Measurements from ENCODE around the gene KRTAP5-10. TPM values are rescaled to one million over a fixed set of nuclear protein-coding genes. Genes with fewer than 3 reads are reported as not detected.
"Not testable (repeated sequence)": the region's sequence is repeated elsewhere in the genome, so short reads cannot be mapped to it uniquely, and the experiment has no call there.

The KRTAP5-10 gene
- total RNA-seq, 2 experiments from 2014 or later, result not detected

GRCh38 chr11:71535825-71536224 is 29.5 kb upstream of the KRTAP5-10 start:
- Histone ChIP-seq H3K27me3 (ENCODE audit: control insufficient read depth in 1 of 2, insufficient read depth in 2 of 2, low read length in 2 of 2) (no peaks in the 10 kb centered on the region), H3K9me3 (ENCODE audit: control insufficient read depth in 1 of 2, insufficient read depth in 1 of 2, low read length in 2 of 2) (peaks cover 0 to 8% of the 10 kb centered on the region in 2 experiments), H3K4me3 (ENCODE audit: low read length) (no peak overlapping the region), H3K4me1 (ENCODE audit: insufficient read depth, low read length) (no peaks in the 10 kb centered on the region), H3K27ac (ENCODE audit: low read depth in 1 of 2, low read length in 2 of 2) (no peak overlapping the region), H3K36me3 (ENCODE audit: insufficient read depth, low read length) (no peaks in the 10 kb centered on the region)
- intact Hi-C loops (cut with DNase I, micrococcal nuclease), result no loop called here
- CTCF ChIA-PET, result no interaction called here
- Mint-ChIP-seq H3K27ac (no peak overlapping the region), H3K4me3 (no peak overlapping the region), H3K36me3 (ENCODE audit: low read depth) (no peaks in the 10 kb centered on the region), H3K4me1 (ENCODE audit: low read depth) (no peaks in the 10 kb centered on the region), H3K9me3 (peaks cover 3% of the 10 kb centered on the region), H3K27me3 (no peaks in the 10 kb centered on the region)
- no peak for DNase-seq
- no peak for ATAC-seq (ENCODE audit: poor library complexity)
- TF ChIP-seq CTCF (IDR thresholded peaks at IDR 0.05), result no peak
- POLR2A ChIA-PET, result no interaction called here

GRCh38 chr11:71537537-71537936 is 27.8 kb upstream of the KRTAP5-10 start:
- H3K4me1 Mint-ChIP-seq (ENCODE audit: low read depth), result no peaks in the 10 kb centered on the region
- Histone ChIP-seq H3K27me3 (ENCODE audit: control insufficient read depth in 1 of 2, insufficient read depth in 2 of 2, low read length in 2 of 2) (no peaks in the 10 kb centered on the region), H3K4me3 (ENCODE audit: low read length) (no peak overlapping the region), H3K36me3 (ENCODE audit: insufficient read depth, low read length) (no peaks in the 10 kb centered on the region), H3K27ac (ENCODE audit: low read depth in 1 of 2, low read length in 2 of 2) (no peak overlapping the region), H3K4me1 (ENCODE audit: insufficient read depth, low read length) (no peaks in the 10 kb centered on the region), H3K9me3 (ENCODE audit: control insufficient read depth in 1 of 2, insufficient read depth in 1 of 2, low read length in 2 of 2) (peaks cover 0 to 8% of the 10 kb centered on the region in 2 experiments)
- POLR2A ChIA-PET, result no interaction called here
- H3K27ac Mint-ChIP-seq, result no peak overlapping the region
- TF ChIP-seq CTCF (IDR thresholded peaks at IDR 0.05), result no peak
- intact Hi-C loops (cut with DNase I, micrococcal nuclease), result no loop called here
- peaks cover 8% of the 10 kb centered on the region for H3K9me3 Mint-ChIP-seq
- H3K27me3 Mint-ChIP-seq, result peaks cover 5% of the 10 kb centered on the region
- ATAC-seq (ENCODE audit: poor library complexity) (no peak), DNase-seq (no peak)
- H3K36me3 Mint-ChIP-seq (ENCODE audit: low read depth), result no peaks in the 10 kb centered on the region
- H3K4me3 Mint-ChIP-seq, result no peak overlapping the region
- CTCF ChIA-PET, result no interaction called here

- CTCF ChIA-PET; POLR2A ChIA-PET; H3K36me3 Mint-ChIP-seq (ENCODE audit: low read depth); H3K4me1 ChIP-seq (ENCODE audit: insufficient read depth, low read length); H3K27me3 ChIP-seq (ENCODE audit: control insufficient read depth in 1 of 2, insufficient read depth in 2 of 2, low read length in 2 of 2); ATAC-seq (ENCODE audit: poor library complexity); intact Hi-C loops (cut with DNase I, micrococcal nuclease); H3K27ac Mint-ChIP-seq; H3K36me3 ChIP-seq (ENCODE audit: insufficient read depth, low read length); H3K27me3 Mint-ChIP-seq; H3K4me3 ChIP-seq (ENCODE audit: low read length); H3K4me1 Mint-ChIP-seq (ENCODE audit: low read depth); DNase-seq; H3K4me3 Mint-ChIP-seq; H3K9me3 Mint-ChIP-seq; H3K27ac ChIP-seq (ENCODE audit: low read depth in 1 of 2, low read length in 2 of 2): not testable (repeated sequence)
- H3K9me3 ChIP-seq (ENCODE audit: control insufficient read depth in 1 of 2, insufficient read depth in 1 of 2, low read length in 2 of 2), result peaks cover 0 to 12% of the 10 kb centered on the region in 2 experiments
These were observed 27.2 kb upstream of the KRTAP5-10 start, which contains the start of gene KRTAP5-8 for GRCh38 chr11:71537977-71538665. TSS of gene KRTAP5-8 (plus strand) at chr11:71538025. CDS start at chr11:71538056, 31 bp downstream.

DNA sequence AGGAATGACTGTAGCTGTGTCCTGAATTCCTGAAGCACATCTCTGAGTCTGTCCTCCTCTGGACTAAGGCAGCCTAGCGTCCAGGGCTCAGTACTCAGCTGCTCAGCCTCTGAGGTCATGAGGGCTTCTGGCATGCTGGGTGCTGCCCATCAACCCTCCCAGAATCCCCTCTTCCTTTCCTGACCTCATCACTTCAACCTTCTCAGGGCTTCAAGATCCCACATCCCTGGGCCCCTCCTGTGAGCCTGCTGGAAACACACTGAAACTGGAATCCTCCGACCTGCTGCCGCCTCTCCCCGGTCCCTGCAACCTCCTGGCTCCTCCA is 26.7 kb upstream of the KRTAP5-10 start:
- Histone ChIP-seq H3K27me3 (ENCODE audit: control insufficient read depth in 1 of 2, insufficient read depth in 2 of 2, low read length in 2 of 2) (no peaks in the 10 kb centered on the region), H3K4me3 (ENCODE audit: low read length) (no peak overlapping the region), H3K4me1 (ENCODE audit: insufficient read depth, low read length) (no peaks in the 10 kb centered on the region), H3K9me3 (ENCODE audit: control insufficient read depth in 1 of 2, insufficient read depth in 1 of 2, low read length in 2 of 2) (peaks cover 0 to 14% of the 10 kb centered on the region in 2 experiments), H3K36me3 (ENCODE audit: insufficient read depth, low read length) (no peaks in the 10 kb centered on the region), H3K27ac (ENCODE audit: low read depth in 1 of 2, low read length in 2 of 2) (no peak overlapping the region)
- TF ChIP-seq CTCF (IDR thresholded peaks at IDR 0.05), result no peak
- peaks cover 5% of the 10 kb centered on the region for H3K27me3 Mint-ChIP-seq
- intact Hi-C loops (cut with DNase I, micrococcal nuclease), result no loop called here
- no peak for ATAC-seq (ENCODE audit: poor library complexity)
- ChIA-PET POLR2A (no interaction called here), CTCF (no interaction called here)
- H3K27ac Mint-ChIP-seq, result no peak overlapping the region
- H3K4me1 Mint-ChIP-seq (ENCODE audit: low read depth), result no peaks in the 10 kb centered on the region
- H3K9me3 Mint-ChIP-seq, result peaks cover 8% of the 10 kb centered on the region
- H3K36me3 Mint-ChIP-seq (ENCODE audit: low read depth), result no peaks in the 10 kb centered on the region
- DNase-seq, result no peak
- no peak overlapping the region for H3K4me3 Mint-ChIP-seq
